Stomach (tissue), 4 donors: ENCODE data around the gene TSTD1.

Experiments used
- EP300 ChIP-seq: sonication (generic); formaldehyde crosslinking; IDR thresholded peaks from one replicate; pipeline ENCODE4 v1.6.1; 2017; ENCODE audit warnings: antibody characterized with exemption
- POLR2A ChIP-seq, 4 donors: fragments of 450-650 bp; IDR thresholded peaks; one replicate each; pipeline ENCODE4 v1.6.1; 2016; ENCODE audit warnings: antibody characterized with exemption in 4 of 4, control low read depth in 2 of 4, mild to moderate bottlenecking in 1 of 4, moderate library complexity in 1 of 4
- POLR2AphosphoS5 ChIP-seq, 3 donors: sonication (generic); formaldehyde crosslinking; IDR thresholded peaks; one replicate each; pipeline ENCODE4 v1.6.1; 2016; ENCODE audit warnings: antibody characterized with exemption in 3 of 3
- TF ChIP-seq, protein P1 (sequence below), 7 experiments: fragments of 450-650 bp in 4 of 7; fragments of 200-600 bp in 3 of 7; sonication (generic) in 3 of 7; IDR thresholded peaks; one replicate each; pipeline ENCODE4 v1.5.1; 2016 to 2019; ENCODE audit warnings: antibody characterized with exemption in 7 of 7, control low read depth in 2 of 7, mild to moderate bottlenecking in 1 of 7

DNA sequence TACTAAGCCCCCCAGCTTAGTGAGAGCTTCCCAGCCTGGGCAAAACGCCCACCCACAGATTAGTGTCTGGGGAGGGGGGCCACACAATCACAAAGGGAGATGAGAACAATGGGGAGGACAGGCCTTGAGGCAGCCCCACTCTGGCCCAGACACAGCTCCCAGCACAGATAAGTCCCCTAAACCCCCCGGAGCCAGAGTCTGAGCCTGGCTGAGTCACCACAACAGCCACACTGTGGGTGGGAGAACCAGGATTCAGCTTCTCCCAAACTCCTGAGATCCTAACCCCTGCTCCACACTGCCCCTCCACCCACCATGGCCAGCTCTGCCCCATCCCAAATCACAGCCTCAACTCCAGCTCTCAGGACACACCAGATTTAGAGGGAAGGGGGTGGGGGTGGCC is 46.4 kb upstream of the TSTD1 start:
- TF ChIP-seq POLR2A (IDR thresholded peaks at IDR 0.05) (no peak), POLR2AphosphoS5 (IDR thresholded peaks at IDR 0.05) (no peak), EP300 (no peak)
- TF ChIP-seq, protein P1, sequence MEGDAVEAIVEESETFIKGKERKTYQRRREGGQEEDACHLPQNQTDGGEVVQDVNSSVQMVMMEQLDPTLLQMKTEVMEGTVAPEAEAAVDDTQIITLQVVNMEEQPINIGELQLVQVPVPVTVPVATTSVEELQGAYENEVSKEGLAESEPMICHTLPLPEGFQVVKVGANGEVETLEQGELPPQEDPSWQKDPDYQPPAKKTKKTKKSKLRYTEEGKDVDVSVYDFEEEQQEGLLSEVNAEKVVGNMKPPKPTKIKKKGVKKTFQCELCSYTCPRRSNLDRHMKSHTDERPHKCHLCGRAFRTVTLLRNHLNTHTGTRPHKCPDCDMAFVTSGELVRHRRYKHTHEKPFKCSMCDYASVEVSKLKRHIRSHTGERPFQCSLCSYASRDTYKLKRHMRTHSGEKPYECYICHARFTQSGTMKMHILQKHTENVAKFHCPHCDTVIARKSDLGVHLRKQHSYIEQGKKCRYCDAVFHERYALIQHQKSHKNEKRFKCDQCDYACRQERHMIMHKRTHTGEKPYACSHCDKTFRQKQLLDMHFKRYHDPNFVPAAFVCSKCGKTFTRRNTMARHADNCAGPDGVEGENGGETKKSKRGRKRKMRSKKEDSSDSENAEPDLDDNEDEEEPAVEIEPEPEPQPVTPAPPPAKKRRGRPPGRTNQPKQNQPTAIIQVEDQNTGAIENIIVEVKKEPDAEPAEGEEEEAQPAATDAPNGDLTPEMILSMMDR (IDR thresholded peaks at IDR 0.05), result no peak
